ENCODE data around the gene CTNNA3. TPM values are rescaled to one million over a fixed set of nuclear protein-coding genes. Genes with fewer than 3 reads are reported as not detected.
A peak's percentile ranks its signal among the peaks of the same experiment; 100 is the strongest.

Gene CTNNA3
- total RNA-seq, 1 experiment from 2014 or later: 0.20 TPM

- H3K27ac Mint-ChIP-seq (ENCODE audit: unreplicated experiment): peak overlapping the region; percentile 7
- no peak for DNase-seq
- no peaks in the 10 kb centered on the region for H3K36me3 Mint-ChIP-seq (ENCODE audit: insufficient read depth, unreplicated experiment)
- no peaks in the 10 kb centered on the region for H3K36me3 ChIP-seq (ENCODE audit: control insufficient read depth, insufficient read depth, low read length)
- no TSS peak for BruUV-seq (replicated peaks)
- H3K27me3 ChIP-seq (replicated peaks; ENCODE audit: control insufficient read depth, insufficient read depth, low read length): no peaks in the 10 kb centered on the region
- H3K9me3 Mint-ChIP-seq (ENCODE audit: unreplicated experiment): peaks cover 10% of the 10 kb centered on the region
- no peaks in the 10 kb centered on the region for H3K27me3 Mint-ChIP-seq (ENCODE audit: insufficient read depth, unreplicated experiment)
- no peak overlapping the region for H3K4me3 Mint-ChIP-seq (ENCODE audit: unreplicated experiment)
- H3K9me3 ChIP-seq: 0 out of 2 replicates have a peak, but pooled peaks cover 6% of the 10 kb centered on the region
- POLR2A ChIA-PET: no interaction called here
- peaks cover 17% of the 10 kb centered on the region for H3K4me1 Mint-ChIP-seq (ENCODE audit: low read depth, unreplicated experiment)
- CTCF ChIA-PET: no interaction called here
- no peak for TF ChIP-seq CTCF (IDR thresholded peaks at IDR 0.05; ENCODE audit: insufficient read depth in 1 of 2, low read depth in 1 of 2, low read length in 1 of 2, severe bottlenecking in 1 of 2, unreplicated experiment in 1 of 2)
- H3K4me3 ChIP-seq (ENCODE audit: low read depth, low read length): no peak overlapping the region
- intact Hi-C loops (cut with micrococcal nuclease; ENCODE audit: unreplicated experiment): no loop called here
- peaks cover 14% of the 10 kb centered on the region for H3K4me1 ChIP-seq
Measured at GRCh38 chr10:67077376-67077775, 618.6 kb downstream of the CTNNA3 start.

- Mint-ChIP-seq H3K27ac (ENCODE audit: unreplicated experiment) (no peak overlapping the region), H3K36me3 (ENCODE audit: insufficient read depth, unreplicated experiment) (no peaks in the 10 kb centered on the region), H3K27me3 (ENCODE audit: insufficient read depth, unreplicated experiment) (no peaks in the 10 kb centered on the region), H3K4me3 (ENCODE audit: unreplicated experiment) (no peak overlapping the region), H3K9me3 (ENCODE audit: unreplicated experiment) (peaks cover 10% of the 10 kb centered on the region), H3K4me1 (ENCODE audit: low read depth, unreplicated experiment) (peaks cover 17% of the 10 kb centered on the region)
- Histone ChIP-seq H3K4me3 (ENCODE audit: low read depth, low read length) (no peak overlapping the region), H3K4me1 (peaks cover 14% of the 10 kb centered on the region), H3K27me3 (replicated peaks; ENCODE audit: control insufficient read depth, insufficient read depth, low read length) (no peaks in the 10 kb centered on the region), H3K36me3 (ENCODE audit: control insufficient read depth, insufficient read depth, low read length) (no peaks in the 10 kb centered on the region), H3K9me3 (0 out of 2 replicates have a peak, but pooled peaks cover 6% of the 10 kb centered on the region)
- ChIA-PET POLR2A (no interaction called here), CTCF (interaction anchor here (1.1 kb wide), 1 partner anchor 230 kb away, joined by 5 read pairs; no protein-coding TSS in a partner anchor)
- DNase-seq: no peak
- TF ChIP-seq CTCF (IDR thresholded peaks at IDR 0.05; ENCODE audit: insufficient read depth in 1 of 2, low read depth in 1 of 2, low read length in 1 of 2, severe bottlenecking in 1 of 2, unreplicated experiment in 1 of 2): no peak
- no TSS peak for BruUV-seq (replicated peaks)
- intact Hi-C loops (cut with micrococcal nuclease; ENCODE audit: unreplicated experiment): no loop called here
Measured at GRCh38 chr10:67076144-67076543, 619.9 kb downstream of the CTNNA3 start.

GRCh38 chr10:67075491-67075971 lies 620.5 kb downstream of the CTNNA3 start:
- intact Hi-C loops (cut with micrococcal nuclease; ENCODE audit: unreplicated experiment): no loop called here
- H3K4me3 Mint-ChIP-seq (ENCODE audit: unreplicated experiment): no peak overlapping the region
- H3K27ac Mint-ChIP-seq (ENCODE audit: unreplicated experiment): no peak overlapping the region
- H3K36me3 ChIP-seq (ENCODE audit: control insufficient read depth, insufficient read depth, low read length): no peaks in the 10 kb centered on the region
- POLR2A ChIA-PET: no interaction called here
- DNase-seq: no peak
- peaks cover 17% of the 10 kb centered on the region for H3K4me1 Mint-ChIP-seq (ENCODE audit: low read depth, unreplicated experiment)
- H3K9me3 Mint-ChIP-seq (ENCODE audit: unreplicated experiment): peaks cover 10% of the 10 kb centered on the region
- no TSS peak for BruUV-seq (replicated peaks)
- H3K4me1 ChIP-seq: peaks cover 14% of the 10 kb centered on the region
- H3K27me3 ChIP-seq (replicated peaks; ENCODE audit: control insufficient read depth, insufficient read depth, low read length): no peaks in the 10 kb centered on the region
- 0 out of 2 replicates have a peak, but pooled peaks cover 6% of the 10 kb centered on the region for H3K9me3 ChIP-seq
- no peaks in the 10 kb centered on the region for H3K27me3 Mint-ChIP-seq (ENCODE audit: insufficient read depth, unreplicated experiment)
- TF ChIP-seq CTCF (IDR thresholded peaks at IDR 0.05; ENCODE audit: insufficient read depth in 1 of 2, low read depth in 1 of 2, low read length in 1 of 2, severe bottlenecking in 1 of 2, unreplicated experiment in 1 of 2): peak in 1 of 2 experiments; percentile 14
- H3K4me3 ChIP-seq (ENCODE audit: low read depth, low read length): no peak overlapping the region
- CTCF ChIA-PET: interaction anchor here (1.1 kb wide), 1 partner anchor 231 kb away, joined by 5 read pairs; no protein-coding TSS in a partner anchor
- no peaks in the 10 kb centered on the region for H3K36me3 Mint-ChIP-seq (ENCODE audit: insufficient read depth, unreplicated experiment)

All from Caco-2 (cell line).